Adrenal gland (tissue), 12 donors: ENCODE data around the gene PDIA2. TPM values are rescaled to one million over a fixed set of nuclear protein-coding genes. Genes with fewer than 3 reads are reported as not detected.
"Not testable (repeated sequence)": the region's sequence is repeated elsewhere in the genome, so short reads cannot be mapped to it uniquely, and the experiment has no call there.

Source experiments
- DNase-seq, 7 donors: peaks; one replicate each; pipeline ENCODE4 v3.0.0-alpha.2; 2019 to 2020
- H3K27ac ChIP-seq, 5 donors: fragments of 200-600 bp; sonication (generic) in 4 of 5; 1 replicate in 3 of 5; 2 replicates in 2 of 5; pipeline versions ENCODE4 v1.5.1 to v1.8.0; 2016 to 2020; ENCODE audit warnings: mild to moderate bottlenecking in 1 of 5
- H3K27me3 ChIP-seq: fragments of 200-600 bp; 2 replicates; pipeline ENCODE4 v1.8.0; 2021
- H3K36me3 ChIP-seq, 2 donors: fragments of 200-600 bp; replicated peaks in 1 of 2; 1 replicate in 1 of 2; 2 replicates in 1 of 2; pipeline versions ENCODE4 v1.5.1 to v1.8.0; 2018 to 2022
- H3K4me1 ChIP-seq, 2 donors: fragments of 200-600 bp; replicated peaks in 1 of 2; 1 replicate in 1 of 2; 2 replicates in 1 of 2; pipeline versions ENCODE4 v1.5.1 to v1.8.0; 2018 to 2021
- H3K4me3 ChIP-seq, 4 donors: fragments of 200-600 bp; sonication (generic) in 3 of 4; one replicate each; pipeline ENCODE4 v1.5.1; 2016 to 2018
- H3K9me3 ChIP-seq, 3 donors: fragments of 200-600 bp; sonication (generic) in 1 of 3; replicated peaks in 1 of 3; 1 replicate in 2 of 3; 2 replicates in 1 of 3; pipeline versions ENCODE4 v1.5.1 to v1.8.0; 2016 to 2021
- POLR2A ChIP-seq, 2 donors: fragments of 450-650 bp; IDR thresholded peaks; one replicate each; pipeline ENCODE4 v1.6.1; 2017; ENCODE audit warnings: antibody characterized with exemption in 2 of 2, mild to moderate bottlenecking in 2 of 2, moderate library complexity in 1 of 2
- WGBS, 4 donors: extraction: QIAGEN DNeasy Blood & Tissue Kit in 2 of 4; methylation state at CpG; one replicate each; pipeline versions ENCODE4 v1.1.5 to v1.1.7; 2013 to 2017; 5-methylcytosine and 5-hydroxymethylcytosine counted together
- intact Hi-C, 2 donors: fragments of 100-400 bp; cut with DNase I; formaldehyde crosslinking; loops; one replicate each; pipeline versions ENCODE4 v1.14.1 to v1.15.0; 2022 to 2023
- polyA plus RNA-seq, 3 donors: library from polyadenylated mRNA; stranded (reverse); fragments of 200-250 nt in 2 of 3; fragments of 350-450 nt in 1 of 3; fragmentation: Illumina TruSeq in 1 of 3; extraction: RNeasy Lipid Tissue Mini Kit (QIAGEN cat#74804) in 1 of 3; gene quantifications; one replicate each; pipeline ENCODE4 v1.2.3, GENCODE V29; 2013 to 2014
- total RNA-seq, 9 donors: library from RNA; depleted of rRNA in 4 of 9; stranded (reverse); fragments of >200 nt in 4 of 9; fragments of 120-200 nt in 1 of 9; fragmentation: NEBNext Ultra II Directional in 1 of 9; extraction: Animal tissue kit (Norgen Biotek cat#: 25700) in 1 of 9; gene quantifications; one replicate each; pipeline versions ENCODE4 v1.1.0 to v1.2.4, GENCODE V29; 2013 to 2023
- TF ChIP-seq, protein P1 (sequence below), 6 experiments: fragments of 450-650 bp in 4 of 6; fragments of 200-600 bp in 2 of 6; sonication (generic) in 1 of 6; IDR thresholded peaks; 1 replicate in 5 of 6; 2 replicates in 1 of 6; pipeline versions ENCODE4 v1.5.1 to v1.8.0; 2016 to 2021; ENCODE audit warnings: antibody characterized with exemption in 6 of 6, mild to moderate bottlenecking in 2 of 6, moderate library complexity in 1 of 6
- donor health status: healthy with polysubstance abuse.
- donor health status: Bipolar disorder and iron deficiency.
- donor health status: DM: yes; HTN: yes; CAD: no.
- donor health status: DM: no; HTN: no; CAD: no.
- donor health status: DM: no; HTN: no; CAD: no.
- donor health status: DM: yes; HTN: yes; CAD: no.

The PDIA2 gene
- total and polyA plus RNA-seq, 12 donors, result 0.28 to 9.7 (median 0.86) TPM; not detected in 4

DNA sequence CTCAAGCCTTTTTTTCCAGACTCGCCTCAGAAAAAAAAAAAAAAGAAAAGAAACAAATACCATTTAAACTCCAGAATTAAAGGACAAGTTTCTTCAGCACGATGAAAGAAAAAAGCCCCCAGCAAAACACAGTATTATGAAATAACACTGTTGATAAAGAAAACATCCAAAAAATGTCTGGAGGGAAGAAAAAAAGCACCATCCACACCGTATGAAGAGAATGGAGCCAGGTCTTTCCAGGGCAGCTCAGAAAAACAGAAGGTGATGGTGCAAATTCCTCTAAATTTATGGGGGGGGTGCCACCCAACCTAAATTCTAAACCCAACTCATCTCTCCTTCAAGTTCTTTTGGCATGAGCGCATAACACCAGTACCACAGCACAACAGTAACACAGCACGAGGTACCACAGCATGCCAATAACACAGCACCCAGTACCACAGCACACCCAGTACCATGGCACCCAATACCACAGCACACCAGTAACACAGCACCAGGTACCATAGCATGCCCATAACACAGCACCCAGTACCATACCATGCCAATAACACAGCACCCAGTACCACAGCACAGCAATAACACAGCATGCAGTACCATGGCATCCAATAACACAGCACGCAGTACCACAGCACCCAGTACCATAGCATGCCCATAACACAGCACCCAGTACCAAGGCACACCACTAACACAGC lies 50.6 kb downstream of the PDIA2 start:
- intact Hi-C loops, result no loop called here
- TF ChIP-seq, protein P1, sequence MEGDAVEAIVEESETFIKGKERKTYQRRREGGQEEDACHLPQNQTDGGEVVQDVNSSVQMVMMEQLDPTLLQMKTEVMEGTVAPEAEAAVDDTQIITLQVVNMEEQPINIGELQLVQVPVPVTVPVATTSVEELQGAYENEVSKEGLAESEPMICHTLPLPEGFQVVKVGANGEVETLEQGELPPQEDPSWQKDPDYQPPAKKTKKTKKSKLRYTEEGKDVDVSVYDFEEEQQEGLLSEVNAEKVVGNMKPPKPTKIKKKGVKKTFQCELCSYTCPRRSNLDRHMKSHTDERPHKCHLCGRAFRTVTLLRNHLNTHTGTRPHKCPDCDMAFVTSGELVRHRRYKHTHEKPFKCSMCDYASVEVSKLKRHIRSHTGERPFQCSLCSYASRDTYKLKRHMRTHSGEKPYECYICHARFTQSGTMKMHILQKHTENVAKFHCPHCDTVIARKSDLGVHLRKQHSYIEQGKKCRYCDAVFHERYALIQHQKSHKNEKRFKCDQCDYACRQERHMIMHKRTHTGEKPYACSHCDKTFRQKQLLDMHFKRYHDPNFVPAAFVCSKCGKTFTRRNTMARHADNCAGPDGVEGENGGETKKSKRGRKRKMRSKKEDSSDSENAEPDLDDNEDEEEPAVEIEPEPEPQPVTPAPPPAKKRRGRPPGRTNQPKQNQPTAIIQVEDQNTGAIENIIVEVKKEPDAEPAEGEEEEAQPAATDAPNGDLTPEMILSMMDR (IDR thresholded peaks at IDR 0.05), result no peak
- TF ChIP-seq POLR2A (IDR thresholded peaks at IDR 0.05), result no peak
- 76 to 81% (median 78%) methylated on average over 6 of the region's 6 CpGs for WGBS, 4 donors

DNA sequence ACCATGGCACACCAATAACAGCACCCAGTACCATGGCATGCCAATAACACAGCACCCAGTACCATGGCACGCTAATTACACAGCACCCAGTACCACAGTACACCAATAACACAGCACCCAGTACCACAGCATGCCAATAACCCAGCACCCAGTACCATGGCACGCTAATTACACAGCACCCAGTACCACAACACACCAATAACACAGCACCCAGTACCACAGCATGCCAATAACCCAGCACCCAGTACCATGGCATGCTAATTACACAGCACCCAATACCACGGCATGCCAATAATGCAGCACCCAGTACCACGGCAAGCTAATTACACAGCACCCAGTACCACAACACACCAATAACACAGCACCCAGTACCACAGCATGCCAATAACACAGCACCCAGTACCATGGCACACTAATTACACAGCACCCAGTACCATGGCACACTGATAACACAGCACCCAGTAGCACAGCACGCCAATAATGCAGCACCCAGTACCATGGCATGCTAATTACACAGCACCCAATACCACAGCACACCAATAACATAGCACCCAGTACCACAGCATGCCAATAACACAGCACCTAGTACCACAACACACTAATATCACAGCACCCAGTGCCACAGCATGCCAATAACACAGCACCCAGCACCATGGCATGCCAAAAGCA lies 51.3 kb downstream of the PDIA2 start:
- intact Hi-C loops, H3K27ac ChIP-seq: not testable (repeated sequence)
- 93 to 97% (median 95%) methylated on average over 2 to 5 of the region's 5 CpGs for WGBS, 4 donors

More for the DNA sequence above, 50.6 kb downstream of the PDIA2 start:
- no peak for DNase-seq
- Histone ChIP-seq H3K36me3 (no peaks in the 10 kb centered on the region), H3K9me3 (no peaks in the 10 kb centered on the region), H3K27me3 (no peaks in the 10 kb centered on the region), H3K4me3 (no peak overlapping the region), H3K4me1 (peaks cover 0 to 13% of the 10 kb centered on the region in 2 donors), H3K27ac (no peak overlapping the region)

DNA sequence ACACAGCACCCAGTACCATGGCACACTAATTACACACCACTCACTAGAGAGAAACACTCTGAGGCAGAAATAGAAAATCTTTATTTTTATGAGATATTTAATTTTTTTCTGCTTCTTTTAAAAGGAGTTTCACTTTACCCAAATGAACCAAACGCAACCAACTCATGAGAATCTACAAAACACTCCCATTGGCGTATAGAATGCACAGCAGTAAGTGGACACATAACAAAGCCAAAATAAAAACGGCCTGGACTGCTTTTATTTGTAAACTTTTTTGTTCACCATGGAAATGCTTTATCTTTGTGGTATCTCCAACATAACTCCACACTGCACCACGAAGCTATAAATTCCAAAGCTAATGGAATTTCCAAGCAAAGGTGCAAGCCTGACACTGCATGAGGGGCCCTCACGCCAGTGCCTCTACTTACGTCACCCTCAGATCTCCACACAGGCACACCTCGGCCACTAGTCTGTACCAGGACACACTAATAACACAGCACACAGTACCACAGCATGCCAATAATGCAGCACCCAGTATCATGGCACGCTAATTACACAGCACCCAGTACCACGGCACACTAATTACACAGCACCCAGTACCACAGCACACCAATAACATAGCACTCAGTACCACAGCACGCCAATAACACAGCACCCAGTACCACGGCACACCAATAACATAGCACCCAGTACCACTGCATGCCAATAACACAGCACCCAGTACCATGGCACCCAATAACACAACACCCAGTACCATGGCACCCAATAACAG lies 52.1 kb downstream of the PDIA2 start:
- peaks cover 0 to 13% of the 10 kb centered on the region in 2 donors for H3K4me1 ChIP-seq
- H3K27me3 ChIP-seq, intact Hi-C loops, H3K4me3 ChIP-seq, DNase-seq, H3K27ac ChIP-seq, H3K9me3 ChIP-seq, H3K36me3 ChIP-seq: not testable (repeated sequence)
- WGBS, 4 donors, result 80 to 92% (median 90%) methylated on average over 11 of the region's 11 CpGs

More for the DNA sequence above, 51.3 kb downstream of the PDIA2 start:
- H3K4me1 ChIP-seq, result peaks cover 0 to 13% of the 10 kb centered on the region in 2 donors
- H3K27me3 ChIP-seq, H3K9me3 ChIP-seq, DNase-seq, H3K36me3 ChIP-seq, H3K4me3 ChIP-seq: not testable (repeated sequence)

DNA sequence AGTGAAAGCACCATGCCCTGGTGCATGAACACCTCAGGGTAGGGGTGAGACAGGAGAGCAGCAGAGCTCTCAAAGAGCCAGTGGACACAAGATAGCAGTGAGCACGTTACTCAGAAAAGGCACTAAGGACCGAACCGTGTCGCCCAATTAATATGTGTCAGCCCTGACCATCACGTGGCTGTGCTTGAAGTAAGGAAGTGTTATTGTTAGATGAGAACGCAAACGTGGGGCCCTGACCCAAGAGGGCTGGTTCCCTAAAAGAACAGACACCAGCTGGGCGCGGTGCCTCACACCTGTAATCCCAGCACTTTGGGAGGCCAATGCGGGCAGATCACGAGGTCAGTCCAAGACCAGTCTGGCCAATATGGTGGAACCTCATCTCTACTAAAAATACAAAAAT lies 53.3 kb downstream of the PDIA2 start:
- intact Hi-C loops, result no loop called here
- peaks cover 0 to 6% of the 10 kb centered on the region in 2 donors for H3K4me1 ChIP-seq
- DNase-seq, result no peak
- H3K36me3 ChIP-seq, result no peaks in the 10 kb centered on the region
- H3K27ac ChIP-seq, result no peak overlapping the region
- no peaks in the 10 kb centered on the region for H3K27me3 ChIP-seq
- H3K9me3 ChIP-seq, result no peaks in the 10 kb centered on the region
- WGBS, 4 donors, result 80 to 86% (median 82%) methylated on average over 11 of the region's 11 CpGs
- H3K4me3 ChIP-seq, result no peak overlapping the region
- TF ChIP-seq POLR2A (IDR thresholded peaks at IDR 0.05), result no peak
- TF ChIP-seq, protein P1 (IDR thresholded peaks at IDR 0.05), result no peak

Other genes with a start within 250 kb of the PDIA2 start
- 10 to 100 TPM in 4 of 9 donors, 1 to 10 TPM in 5; 3.6 to 21.4 (median 8.9) TPM for gene POLR3K, start 229.6 kb upstream of the PDIA2 start, total RNA-seq
- 10 to 100 TPM in 1 of 3 donors, 1 to 10 TPM in 2; 6.1 to 15.1 (median 8.4) TPM for gene POLR3K, start 229.6 kb upstream of the PDIA2 start, polyA plus RNA-seq
- gene SNRNP25, start 229.3 kb upstream of the PDIA2 start, total RNA-seq, result 10 to 100 TPM; 22.6 to 50.5 (median 29.6) TPM
- 10 to 100 TPM; 35.3 to 51.1 (median 40.2) TPM for gene SNRNP25, start 229.3 kb upstream of the PDIA2 start, polyA plus RNA-seq
- 10 to 100 TPM in 1 of 9 donors, 1 to 10 TPM in 8; 3.7 to 10.2 (median 6.9) TPM for gene RHBDF1, start 210.5 kb upstream of the PDIA2 start, total RNA-seq
- 10 to 100 TPM in 2 of 3 donors, 1 to 10 TPM in 1; 2.3 to 55.7 (median 47.1) TPM for gene RHBDF1, start 210.5 kb upstream of the PDIA2 start, polyA plus RNA-seq
- 100 to 1,000 TPM in 4 of 9 donors, 10 to 100 TPM in 5; 60.9 to 207 (median 80.2) TPM for gene MPG, start 204.9 kb upstream of the PDIA2 start, total RNA-seq
- gene MPG, start 204.9 kb upstream of the PDIA2 start, polyA plus RNA-seq, result 100 to 1,000 TPM in 2 of 3 donors, 1 to 10 TPM in 1; 5.0 to 148 (median 129) TPM
- 10 to 100 TPM in 8 of 9 donors, 1 to 10 TPM in 1; 4.6 to 46.2 (median 31.0) TPM for gene NPRL3, start 144.5 kb upstream of the PDIA2 start, total RNA-seq
- 10 to 100 TPM; 22.3 to 45.8 (median 29.1) TPM for gene NPRL3, start 144.5 kb upstream of the PDIA2 start, polyA plus RNA-seq
- 1 to 10 TPM in 2 of 9 donors, under 1 TPM in 1, not detected in 6; 0.61 to 1.3 (median 1.3) TPM for gene HBZ, start 130.5 kb upstream of the PDIA2 start, total RNA-seq
- not detected for gene HBZ, start 130.5 kb upstream of the PDIA2 start, polyA plus RNA-seq
- gene HBM, start 117.2 kb upstream of the PDIA2 start, total RNA-seq, result 10 to 100 TPM in 1 of 9 donors, under 1 TPM in 2, not detected in 6; 0.53 to 30.2 (median 0.61) TPM
- gene HBM, start 117.2 kb upstream of the PDIA2 start, polyA plus RNA-seq, result not detected
- gene HBA2, start 110.3 kb upstream of the PDIA2 start, total RNA-seq, result 1,000 to 10,000 TPM in 1 of 9 donors, 100 to 1,000 TPM in 1, 10 to 100 TPM in 3, 1 to 10 TPM in 3, not detected in 1; 1.9 to 1,723 (median 23.6) TPM
- gene HBA2, start 110.3 kb upstream of the PDIA2 start, polyA plus RNA-seq, result 100 to 1,000 TPM in 1 of 3 donors, 10 to 100 TPM in 1, not detected in 1; 51.7 to 113 TPM
- 100 to 1,000 TPM in 2 of 9 donors, 10 to 100 TPM in 4, not detected in 3; 12.7 to 742 (median 34.7) TPM for gene HBA1, start 106.5 kb upstream of the PDIA2 start, total RNA-seq
- gene HBA1, start 106.5 kb upstream of the PDIA2 start, polyA plus RNA-seq, result 10 to 100 TPM in 2 of 3 donors, not detected in 1; 18.2 to 30.1 TPM
- 1 to 10 TPM in 2 of 9 donors, not detected in 7; 1.9 to 6.0 TPM for gene HBQ1, start 102.7 kb upstream of the PDIA2 start, total RNA-seq
- under 1 TPM in 1 of 3 donors, not detected in 2; 0.44 TPM for gene HBQ1, start 102.7 kb upstream of the PDIA2 start, polyA plus RNA-seq
- gene LUC7L, start 53.7 kb upstream of the PDIA2 start, total RNA-seq, result 100 to 1,000 TPM in 2 of 9 donors, 10 to 100 TPM in 7; 19.7 to 128 (median 68.6) TPM
- 100 to 1,000 TPM in 2 of 3 donors, 10 to 100 TPM in 1; 29.0 to 700 (median 372) TPM for gene LUC7L, start 53.7 kb upstream of the PDIA2 start, polyA plus RNA-seq
- 100 to 1,000 TPM in 4 of 9 donors, 10 to 100 TPM in 5; 67.5 to 207 (median 99.4) TPM for gene FAM234A, start 48.3 kb upstream of the PDIA2 start, total RNA-seq
- gene FAM234A, start 48.3 kb upstream of the PDIA2 start, polyA plus RNA-seq, result 10 to 100 TPM; 60.2 to 91.5 (median 68.2) TPM
- 10 to 100 TPM in 1 of 9 donors, 1 to 10 TPM in 7, under 1 TPM in 1; 0.83 to 51.1 (median 5.7) TPM for gene RGS11, start 7.2 kb upstream of the PDIA2 start, total RNA-seq
- gene RGS11, start 7.2 kb upstream of the PDIA2 start, polyA plus RNA-seq, result 10 to 100 TPM in 2 of 3 donors, 1 to 10 TPM in 1; 1.4 to 98.6 (median 34.9) TPM
- 1 to 10 TPM in 2 of 9 donors, under 1 TPM in 4, not detected in 3; 0.23 to 2.1 (median 0.64) TPM for gene ARHGDIG, start 2.6 kb upstream of the PDIA2 start, total RNA-seq
- 1 to 10 TPM in 2 of 3 donors, under 1 TPM in 1; 0.40 to 3.5 (median 1.3) TPM for gene ARHGDIG, start 2.6 kb upstream of the PDIA2 start, polyA plus RNA-seq
- gene AXIN1, start 69.6 kb downstream of the PDIA2 start, total RNA-seq, result 10 to 100 TPM; 10.1 to 22.4 (median 19.7) TPM
- 10 to 100 TPM in 2 of 3 donors, 1 to 10 TPM in 1; 5.6 to 16.3 (median 13.8) TPM for gene AXIN1, start 69.6 kb downstream of the PDIA2 start, polyA plus RNA-seq
- gene MRPL28, start 87.4 kb downstream of the PDIA2 start, total RNA-seq, result 100 to 1,000 TPM in 3 of 9 donors, 10 to 100 TPM in 6; 65.2 to 132 (median 77.1) TPM
- 100 to 1,000 TPM in 2 of 3 donors, 10 to 100 TPM in 1; 42.9 to 155 (median 123) TPM for gene MRPL28, start 87.4 kb downstream of the PDIA2 start, polyA plus RNA-seq
- 10 to 100 TPM; 31.7 to 66.7 (median 45.0) TPM for gene PGAP6, start 98.8 kb downstream of the PDIA2 start, total RNA-seq
- gene PGAP6, start 98.8 kb downstream of the PDIA2 start, polyA plus RNA-seq, result 10 to 100 TPM; 18.2 to 55.5 (median 39.0) TPM
- gene NME4, start 114.0 kb downstream of the PDIA2 start, total RNA-seq, result 100 to 1,000 TPM; 127 to 214 (median 166) TPM
- gene NME4, start 114.0 kb downstream of the PDIA2 start, polyA plus RNA-seq, result 100 to 1,000 TPM in 2 of 3 donors, 10 to 100 TPM in 1; 67.8 to 492 (median 347) TPM
- 10 to 100 TPM; 15.8 to 65.5 (median 36.1) TPM for gene DECR2, start 118.7 kb downstream of the PDIA2 start, total RNA-seq
- gene DECR2, start 118.7 kb downstream of the PDIA2 start, polyA plus RNA-seq, result 100 to 1,000 TPM in 2 of 3 donors, 1 to 10 TPM in 1; 5.9 to 143 (median 105) TPM
- gene RAB11FIP3, start 142.5 kb downstream of the PDIA2 start, total RNA-seq, result 10 to 100 TPM; 15.6 to 53.0 (median 40.1) TPM
- 10 to 100 TPM; 12.7 to 63.4 (median 44.2) TPM for gene RAB11FIP3, start 142.5 kb downstream of the PDIA2 start, polyA plus RNA-seq
- gene CAPN15, start 244.5 kb downstream of the PDIA2 start, total RNA-seq, result 10 to 100 TPM; 12.4 to 45.8 (median 42.9) TPM
- gene CAPN15, start 244.5 kb downstream of the PDIA2 start, polyA plus RNA-seq, result 10 to 100 TPM in 2 of 3 donors, 1 to 10 TPM in 1; 2.3 to 91.8 (median 56.8) TPM